EL (cell line): ENCODE data around the gene LFNG.

Experiments
- DNase-seq: peaks from one replicate; pipeline ENCODE4 v3.0.0-alpha.2; 2016

LFNG gene

DNA sequence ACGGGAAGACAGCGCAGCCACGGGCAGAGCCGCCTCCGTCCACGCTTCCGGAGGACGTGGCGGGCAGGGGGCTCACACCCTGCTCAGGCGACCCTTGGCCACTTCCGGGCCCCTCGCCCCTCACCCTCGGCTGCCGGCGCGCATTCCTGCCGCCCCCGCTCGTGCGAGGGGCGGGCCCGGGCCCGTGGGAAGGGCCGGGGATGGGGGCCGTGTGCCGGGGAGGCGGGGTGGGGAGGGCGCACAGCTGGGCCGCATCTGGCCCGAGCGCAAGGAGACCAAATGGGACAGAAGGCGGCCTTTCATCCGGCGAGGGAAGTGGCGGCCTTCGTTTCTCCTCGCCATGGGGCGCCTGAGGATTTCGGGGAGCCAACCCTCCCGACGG is 846 bp upstream of the LFNG start:
- no peak for DNase-seq

DNA sequence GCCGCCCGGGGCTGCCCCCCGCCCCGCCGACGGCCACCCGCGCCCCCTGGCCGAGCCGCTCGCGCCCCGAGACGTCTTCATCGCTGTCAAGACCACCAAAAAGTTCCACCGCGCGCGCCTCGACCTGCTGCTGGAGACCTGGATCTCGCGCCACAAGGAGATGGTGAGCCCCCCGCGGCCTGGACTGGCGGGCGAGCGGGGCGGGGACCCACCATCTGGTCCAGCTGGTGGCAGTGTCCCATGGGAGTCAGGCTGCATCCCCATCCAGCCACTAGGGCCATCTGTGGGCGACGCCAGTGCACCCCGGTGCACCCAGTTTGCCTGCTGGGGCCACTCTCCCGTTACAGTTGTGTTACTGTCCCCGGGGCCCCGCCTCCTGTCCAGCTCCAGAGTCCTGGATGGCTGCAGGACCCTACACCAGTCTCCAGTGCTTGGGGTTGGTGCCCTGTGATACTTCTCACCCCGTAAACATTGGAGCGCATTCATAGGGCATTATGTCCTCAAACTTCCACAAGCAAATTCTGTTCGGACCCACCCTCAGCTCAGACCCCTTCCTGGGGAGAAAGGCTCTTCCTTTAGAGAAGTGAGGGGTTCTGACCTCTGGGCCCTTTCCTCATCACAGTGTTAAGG is 672 bp downstream of the LFNG start:
- peak; percentile 59 for DNase-seq

DNA sequence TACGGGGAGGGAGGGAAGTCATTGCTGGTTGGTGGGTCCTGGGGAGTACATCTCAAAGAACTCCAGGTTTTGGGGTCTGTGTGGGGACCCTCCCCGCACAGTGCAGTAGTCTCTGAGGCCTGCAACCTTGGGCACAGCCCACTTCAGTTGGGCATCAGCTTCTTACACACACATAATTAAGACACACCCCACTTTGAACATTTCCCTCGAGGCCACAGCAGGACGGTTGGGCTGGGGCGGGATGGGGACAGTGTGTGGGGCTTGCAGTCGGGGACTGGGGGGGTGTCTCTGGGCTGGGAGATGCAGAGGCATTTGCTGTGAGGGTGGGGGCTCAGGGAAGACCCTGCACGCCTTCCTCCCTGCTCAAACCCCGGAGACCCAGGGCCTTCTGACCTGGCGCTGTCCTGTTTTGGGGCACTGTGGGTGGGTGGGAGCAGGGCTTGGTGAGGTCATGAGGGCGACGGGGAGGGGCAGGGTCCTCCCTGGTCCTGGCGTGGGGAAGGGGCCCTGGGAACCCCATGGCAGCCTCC is 1.3 kb downstream of the LFNG start:
- DNase-seq: peak; percentile 49

DNA sequence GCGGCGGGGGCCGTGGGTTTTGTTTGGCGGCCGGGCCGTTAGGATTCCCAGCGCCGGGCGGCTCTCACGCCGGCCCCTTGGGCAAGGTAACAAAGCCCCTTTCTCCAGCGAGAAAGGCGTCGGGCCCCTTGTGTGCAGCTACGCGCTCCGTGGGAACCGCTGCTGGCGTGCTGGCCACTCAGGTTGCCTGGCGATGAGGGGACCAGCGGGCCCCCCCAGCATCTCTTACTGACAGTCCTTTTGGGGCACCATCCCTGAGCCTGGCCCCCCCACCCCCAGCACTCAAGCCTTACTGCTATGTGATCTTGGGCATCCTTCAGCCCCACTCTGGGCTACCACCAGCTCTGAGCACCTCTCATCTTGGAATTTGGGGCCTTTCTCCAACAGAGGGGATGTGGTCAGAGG is 1.8 kb downstream of the LFNG start:
- no peak for DNase-seq

DNA sequence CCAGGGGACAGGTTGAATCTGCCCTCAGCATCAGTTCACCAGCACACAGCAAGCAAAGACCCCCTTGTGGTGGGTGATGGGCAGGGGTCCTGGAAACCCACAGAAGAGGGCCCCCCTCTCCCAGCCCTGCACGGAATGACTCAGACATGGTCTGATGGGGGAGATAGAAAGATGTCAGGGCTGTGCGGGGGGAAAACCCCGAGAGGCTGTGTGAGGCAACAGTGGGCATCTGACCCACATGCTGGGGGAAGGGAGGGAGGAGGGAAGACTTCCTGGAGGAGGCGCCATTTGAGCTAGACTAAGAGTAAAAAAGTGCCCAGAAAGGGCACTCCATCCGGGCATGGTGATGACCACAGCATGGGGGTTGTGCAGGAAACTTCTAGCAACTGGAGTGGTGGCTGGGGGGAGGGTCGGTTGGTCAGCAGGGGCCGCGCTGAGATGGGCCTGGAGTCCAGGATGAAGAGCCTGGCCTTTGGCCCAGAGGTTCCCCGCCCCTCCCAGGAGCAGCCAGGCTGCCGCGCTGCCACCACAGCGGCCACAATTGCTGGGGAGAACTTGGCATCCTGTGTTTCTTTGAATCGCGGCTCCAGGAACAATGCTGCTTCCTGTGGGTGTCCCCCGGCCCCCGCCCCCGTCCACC is 2.5 kb downstream of the LFNG start:
- DNase-seq: peak; percentile 68

DNA sequence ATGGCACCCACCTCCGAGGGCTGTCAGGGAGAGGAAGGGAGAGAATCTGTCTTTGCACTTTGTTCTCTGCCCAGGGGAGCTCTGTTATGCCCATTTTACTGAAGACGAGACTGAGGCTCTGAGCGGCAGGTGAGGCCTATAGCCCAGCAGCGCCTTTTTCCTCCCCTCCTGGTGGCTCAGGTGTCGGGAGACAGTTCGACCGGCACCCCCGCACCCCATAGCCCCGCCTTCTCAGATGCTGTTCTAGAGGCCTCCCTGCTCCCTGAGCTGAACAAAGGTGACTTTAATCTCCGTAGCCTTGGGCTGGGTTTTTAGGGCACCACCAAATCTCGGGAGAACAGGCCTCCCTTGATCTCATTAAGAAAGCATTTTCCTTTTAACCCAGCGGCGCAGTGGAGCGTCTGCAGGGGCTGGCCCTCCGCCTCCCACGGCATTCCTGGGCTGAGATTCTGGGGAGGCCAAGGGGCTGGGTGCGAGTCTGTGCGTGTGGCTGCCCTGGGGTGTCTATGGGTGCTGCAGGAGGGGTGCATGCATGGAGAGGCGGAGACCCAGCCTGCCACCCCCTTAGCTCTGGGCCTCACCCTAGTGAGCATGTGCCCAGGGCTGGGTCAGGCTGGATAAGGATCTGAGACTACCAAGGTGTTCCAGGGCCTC is 3.3 kb downstream of the LFNG start:
- DNase-seq: peak; percentile 88

DNA sequence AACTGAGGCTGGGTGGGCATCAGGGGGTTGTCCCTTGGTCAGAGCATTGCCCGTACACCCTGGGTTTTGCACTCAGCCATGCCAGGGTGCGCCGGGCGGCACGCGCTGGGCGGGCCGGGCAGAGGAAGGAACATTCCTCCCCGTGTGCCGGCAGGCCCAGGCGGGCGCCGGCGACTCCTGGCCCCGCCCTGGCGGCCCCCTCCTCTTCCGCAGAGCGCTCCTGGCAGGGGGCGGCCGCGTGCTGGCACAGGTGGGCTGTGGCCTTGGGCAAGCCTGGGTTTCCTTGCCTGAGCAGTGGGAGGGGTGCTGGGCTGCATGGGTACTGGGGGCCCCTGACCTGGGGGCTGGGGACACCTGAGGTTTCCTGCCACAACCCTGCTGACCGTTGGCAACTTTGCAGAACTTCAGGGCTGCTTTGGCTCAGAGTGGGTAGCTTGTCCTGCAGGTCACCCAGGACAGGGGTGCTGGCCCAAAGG is 3.9 kb downstream of the LFNG start:
- no peak for DNase-seq

DNA sequence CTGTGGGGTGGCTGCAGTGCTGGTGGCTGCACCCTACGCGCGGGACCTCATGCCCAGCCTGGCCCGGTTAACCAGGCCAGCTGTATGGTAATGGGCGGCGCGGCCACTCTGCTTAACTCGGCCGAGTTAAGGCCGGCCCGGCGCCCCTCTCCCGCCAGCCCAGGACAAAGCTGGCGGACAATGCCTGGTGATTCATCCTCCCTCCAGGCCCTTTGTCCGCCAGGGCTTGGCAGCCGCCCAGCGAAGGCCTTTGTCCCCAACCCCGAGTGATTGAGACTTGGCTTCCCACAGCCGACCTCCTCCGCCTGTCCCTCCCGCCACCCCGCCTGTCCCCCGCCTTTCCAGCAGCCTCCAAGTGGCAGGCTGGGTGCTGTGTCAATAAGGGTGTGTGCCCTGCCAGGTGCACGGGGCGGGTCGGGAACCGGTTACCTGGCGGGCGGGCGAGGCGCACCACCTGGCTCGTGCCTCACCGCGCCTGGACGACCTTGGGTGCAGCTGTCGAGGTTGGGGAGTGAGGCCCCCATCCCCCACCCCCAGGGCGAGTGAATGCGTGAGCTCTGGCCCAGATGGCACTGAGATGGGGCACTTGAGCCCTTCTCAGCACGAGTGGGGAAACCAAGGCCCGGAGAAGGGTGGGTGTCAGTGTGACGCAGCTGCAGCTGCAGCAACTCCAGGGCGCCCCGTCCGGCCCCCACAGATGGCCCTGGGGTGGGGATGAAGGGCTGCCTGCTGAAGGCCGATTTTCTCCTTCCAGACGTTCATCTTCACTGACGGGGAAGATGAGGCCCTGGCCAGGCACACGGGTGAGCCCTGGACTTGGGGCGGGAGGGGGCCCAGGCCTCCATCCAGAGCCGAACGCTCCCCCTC is 4.6 kb downstream of the LFNG start:
- DNase-seq: peak; percentile 78

DNA sequence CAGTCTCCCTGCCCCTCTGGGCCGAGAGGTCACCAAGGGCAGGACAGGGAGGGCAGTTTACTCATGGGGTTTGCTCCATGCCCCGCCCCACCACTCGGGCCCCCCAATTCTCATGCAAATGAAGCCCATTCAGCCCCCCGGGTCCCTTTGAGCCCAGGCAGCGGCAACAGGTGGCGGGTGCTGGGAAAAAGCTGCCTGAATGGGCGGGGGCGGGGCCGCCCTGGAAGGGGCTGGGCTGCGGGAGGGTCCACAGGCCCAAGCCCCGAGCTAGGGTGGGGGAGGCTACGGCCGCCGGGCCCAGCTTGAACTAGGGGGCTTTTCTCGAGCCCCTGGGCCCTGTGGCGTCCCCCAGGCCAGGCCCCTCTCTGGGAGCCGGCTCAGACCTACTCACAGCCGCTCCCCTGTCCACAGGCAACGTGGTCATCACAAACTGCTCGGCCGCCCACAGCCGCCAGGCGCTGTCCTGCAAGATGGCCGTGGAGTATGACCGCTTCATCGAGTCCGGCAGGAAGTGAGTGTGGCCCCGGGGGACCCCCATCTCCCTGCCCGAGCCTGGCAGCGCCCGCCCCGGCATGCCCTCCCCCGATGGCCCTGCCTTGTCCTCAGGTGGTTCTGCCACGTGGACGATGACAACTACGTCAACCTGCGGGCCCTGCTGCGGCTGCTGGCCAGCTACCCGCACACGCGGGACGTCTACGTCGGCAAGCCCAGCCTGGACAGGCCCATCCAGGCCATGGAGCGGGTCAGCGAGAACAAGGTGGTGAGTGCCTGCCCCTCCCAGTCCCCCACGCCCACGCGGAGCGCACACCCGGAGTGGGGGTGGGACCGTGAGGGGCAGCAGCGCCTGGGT is 5.5 kb downstream of the LFNG start:
- no peak for DNase-seq

DNA sequence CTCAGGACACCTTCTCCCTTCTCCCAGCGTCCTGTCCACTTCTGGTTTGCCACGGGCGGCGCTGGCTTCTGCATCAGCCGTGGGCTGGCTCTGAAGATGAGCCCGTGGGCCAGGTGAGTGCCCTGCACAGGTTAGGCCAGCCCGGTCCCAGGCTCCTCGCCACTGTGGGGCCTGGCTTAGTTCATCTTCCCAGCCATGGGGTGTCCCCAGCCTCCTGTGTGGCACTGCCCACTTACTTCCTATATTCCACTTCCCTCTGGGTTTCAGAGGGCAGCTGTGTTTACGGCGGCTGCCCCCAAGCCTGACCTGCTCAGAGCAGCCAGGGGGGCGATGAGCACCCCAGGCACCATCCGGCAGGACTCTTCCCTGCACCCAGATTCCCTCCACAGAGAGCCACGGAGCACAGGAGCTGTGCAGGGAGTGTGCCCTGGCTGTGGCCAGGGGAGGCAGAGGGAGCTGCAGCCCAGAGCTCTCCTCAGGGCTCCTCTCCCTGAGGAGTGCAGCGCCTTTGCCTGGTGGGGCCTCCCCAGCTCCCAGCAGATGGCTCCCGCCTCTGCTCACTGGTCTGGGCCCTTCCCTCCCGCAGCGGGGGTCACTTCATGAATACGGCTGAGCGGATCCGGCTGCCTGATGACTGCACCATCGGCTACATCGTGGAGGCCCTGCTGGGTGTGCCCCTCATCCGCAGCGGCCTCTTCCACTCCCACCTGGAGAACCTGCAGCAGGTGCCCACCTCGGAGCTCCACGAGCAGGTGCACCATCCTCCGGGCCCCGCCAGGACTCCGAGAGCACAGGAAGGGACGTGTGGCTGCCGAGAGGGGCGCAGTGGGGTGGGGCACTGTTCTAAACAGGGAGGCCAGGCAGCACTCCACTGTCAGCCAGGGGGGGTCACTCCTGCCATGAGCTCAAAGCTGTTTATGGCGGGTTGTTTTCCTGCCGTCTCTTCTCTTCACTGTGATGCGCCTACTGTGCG is 6.4 kb downstream of the LFNG start:
- no peak for DNase-seq

DNA sequence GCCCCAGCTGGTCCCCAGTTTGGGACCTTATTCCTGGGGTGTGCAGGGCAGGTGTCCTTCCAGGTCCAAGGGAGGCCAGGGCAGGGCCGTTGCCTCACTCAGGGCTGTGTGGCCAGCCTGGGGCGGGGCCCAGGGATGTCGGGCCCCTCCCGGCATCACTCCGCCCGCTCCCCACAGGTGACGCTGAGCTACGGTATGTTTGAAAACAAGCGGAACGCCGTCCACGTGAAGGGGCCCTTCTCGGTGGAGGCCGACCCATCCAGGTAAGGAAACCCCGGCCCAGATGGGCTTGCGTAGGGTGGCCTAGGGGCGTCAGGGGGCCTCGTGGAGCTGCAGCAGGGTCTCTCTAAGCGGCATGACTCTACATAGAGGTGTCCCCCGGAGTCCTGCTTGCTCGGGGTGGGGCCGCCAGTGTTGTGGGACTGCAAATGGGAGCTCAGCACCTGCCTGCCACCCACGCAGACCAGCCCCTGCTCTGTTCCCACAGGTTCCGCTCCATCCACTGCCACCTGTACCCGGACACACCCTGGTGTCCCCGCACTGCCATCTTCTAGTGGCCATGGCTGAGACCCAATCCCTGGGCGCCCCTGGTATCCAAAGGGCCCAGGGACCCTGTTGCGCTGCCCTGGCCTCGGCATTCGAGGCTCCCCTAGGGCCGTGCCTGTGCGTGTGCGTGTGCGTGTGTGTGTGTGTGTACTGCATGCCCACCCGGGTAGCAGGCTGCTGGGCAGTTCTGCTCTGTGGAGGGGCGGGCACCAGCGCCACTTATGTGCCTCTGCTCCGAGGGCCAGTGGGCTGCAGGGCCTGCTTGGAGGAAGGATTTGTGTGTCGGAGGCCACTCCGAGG is 7.3 kb downstream of the LFNG start:
- no peak for DNase-seq

DNA sequence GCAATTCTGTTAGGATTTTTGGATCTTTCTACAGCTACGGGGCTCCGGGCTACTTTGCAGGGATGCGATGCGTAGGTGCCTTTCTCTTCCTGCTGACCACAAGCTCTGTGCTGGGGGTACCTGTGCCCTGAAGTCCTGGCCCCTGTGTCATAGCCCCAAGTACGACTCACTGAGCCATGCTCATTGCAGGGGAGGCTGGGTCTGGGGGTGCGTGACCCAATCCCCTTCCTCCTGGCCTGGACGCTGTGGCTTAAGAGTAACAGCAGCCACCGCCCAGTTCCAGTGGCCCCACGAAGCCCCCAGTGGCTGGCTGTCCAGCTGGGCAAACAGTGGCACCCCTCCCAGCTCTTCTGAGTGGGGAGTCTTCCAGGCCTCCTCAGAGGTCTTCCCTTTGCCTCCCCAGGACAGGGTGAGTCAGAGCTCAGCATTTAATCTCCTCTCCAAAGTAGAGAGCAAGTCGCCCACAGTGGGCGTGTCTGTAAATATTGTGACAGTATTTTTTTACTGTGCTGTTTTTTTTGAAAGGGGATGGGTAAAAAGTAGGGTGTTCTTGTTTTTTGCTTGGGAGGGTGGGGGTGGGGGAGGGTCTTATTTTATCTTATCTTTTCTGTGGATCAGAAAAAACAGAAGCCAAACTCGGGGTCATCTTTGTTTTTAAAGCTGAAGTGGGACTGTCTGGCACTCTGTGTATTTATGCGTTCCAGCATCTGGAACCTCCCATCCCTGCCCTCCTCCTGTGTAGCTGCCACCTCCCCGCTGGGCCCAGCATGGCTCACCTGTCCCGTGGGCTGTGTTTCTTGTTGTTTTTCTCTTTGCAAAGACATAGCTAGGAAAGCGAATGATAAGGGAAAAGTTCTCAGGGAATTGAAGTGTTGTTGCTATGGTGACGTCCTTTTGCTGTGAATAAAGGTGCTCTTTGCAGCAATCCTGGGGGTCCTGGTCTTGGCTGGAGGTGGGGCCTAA is 8.2 kb downstream of the LFNG start:
- DNase-seq: peak; percentile 80

DNA sequence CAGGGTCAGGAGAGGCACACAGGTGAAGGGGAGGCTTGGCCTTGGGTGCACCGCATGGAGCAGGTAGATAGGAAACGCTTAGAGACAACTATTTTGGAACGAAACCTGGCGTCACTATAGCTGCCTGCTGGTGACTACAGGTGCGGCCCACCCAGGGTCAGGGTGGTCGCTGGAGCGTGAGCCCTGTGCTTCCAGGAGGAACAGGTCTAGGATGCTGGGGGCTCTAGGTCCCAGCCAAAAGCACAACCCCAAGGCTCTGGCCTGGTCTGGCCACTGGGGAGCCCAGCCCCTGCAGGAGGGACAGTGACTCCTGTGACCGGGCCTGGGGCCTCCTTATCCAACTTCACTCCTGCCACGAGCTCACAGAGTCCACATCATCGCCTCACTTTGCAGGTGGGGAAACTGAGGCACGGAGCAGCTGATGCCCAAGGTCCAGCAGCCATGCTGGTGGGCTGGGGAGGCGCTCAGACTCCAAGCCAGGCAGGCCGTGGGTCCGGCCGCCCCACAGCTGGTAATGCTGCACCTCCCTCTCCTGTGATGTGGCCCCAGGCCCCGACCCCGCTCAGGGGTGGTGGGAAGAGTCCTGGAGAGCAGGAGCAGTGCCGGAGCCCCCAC is 9.0 kb downstream of the LFNG start:
- no peak for DNase-seq

DNA sequence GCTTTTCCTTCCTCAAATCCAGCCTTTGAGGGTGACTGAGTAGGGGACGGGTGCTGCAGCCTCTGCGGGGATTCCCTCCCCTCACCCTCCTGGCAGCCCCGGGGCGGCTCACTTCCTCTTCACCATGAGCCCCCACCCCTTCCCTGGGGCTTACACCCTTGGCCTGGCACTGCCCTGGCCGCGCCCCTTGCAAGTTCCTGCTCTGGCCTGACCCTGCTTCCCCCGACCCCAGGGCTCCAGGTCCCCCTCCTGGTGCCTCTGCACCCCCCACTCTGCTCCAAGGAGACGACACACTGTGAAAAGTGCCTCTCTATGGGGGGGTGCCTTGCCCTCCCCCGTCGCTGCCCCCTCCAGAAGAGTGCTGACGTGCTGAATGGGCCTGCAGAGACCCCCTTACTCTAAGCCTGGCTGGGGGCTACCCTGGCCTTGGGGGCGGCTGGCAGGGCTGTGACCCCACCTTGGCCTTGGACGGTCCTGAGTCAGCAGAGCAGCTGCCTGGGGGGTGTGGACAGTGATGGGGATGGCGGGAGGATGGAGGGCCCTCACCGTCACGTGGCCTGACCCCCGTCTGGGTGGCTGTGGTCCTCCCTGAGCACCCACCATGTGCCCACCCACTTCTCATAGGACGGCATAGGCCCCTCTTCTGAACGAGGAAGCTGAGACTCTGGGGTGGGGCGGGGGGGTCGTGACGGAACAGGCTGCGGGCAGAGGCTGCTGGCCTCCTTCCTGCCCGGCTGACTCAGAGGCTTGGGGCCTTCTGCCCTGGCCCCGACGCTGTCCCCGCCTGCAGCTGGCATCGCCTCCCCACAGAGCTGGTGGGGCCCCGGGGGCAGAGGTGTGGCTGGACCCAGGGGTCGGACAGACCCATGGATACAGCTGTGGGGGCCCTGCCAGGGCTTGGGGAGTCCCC is 9.8 kb downstream of the LFNG start:
- DNase-seq: peak; percentile 77

DNA sequence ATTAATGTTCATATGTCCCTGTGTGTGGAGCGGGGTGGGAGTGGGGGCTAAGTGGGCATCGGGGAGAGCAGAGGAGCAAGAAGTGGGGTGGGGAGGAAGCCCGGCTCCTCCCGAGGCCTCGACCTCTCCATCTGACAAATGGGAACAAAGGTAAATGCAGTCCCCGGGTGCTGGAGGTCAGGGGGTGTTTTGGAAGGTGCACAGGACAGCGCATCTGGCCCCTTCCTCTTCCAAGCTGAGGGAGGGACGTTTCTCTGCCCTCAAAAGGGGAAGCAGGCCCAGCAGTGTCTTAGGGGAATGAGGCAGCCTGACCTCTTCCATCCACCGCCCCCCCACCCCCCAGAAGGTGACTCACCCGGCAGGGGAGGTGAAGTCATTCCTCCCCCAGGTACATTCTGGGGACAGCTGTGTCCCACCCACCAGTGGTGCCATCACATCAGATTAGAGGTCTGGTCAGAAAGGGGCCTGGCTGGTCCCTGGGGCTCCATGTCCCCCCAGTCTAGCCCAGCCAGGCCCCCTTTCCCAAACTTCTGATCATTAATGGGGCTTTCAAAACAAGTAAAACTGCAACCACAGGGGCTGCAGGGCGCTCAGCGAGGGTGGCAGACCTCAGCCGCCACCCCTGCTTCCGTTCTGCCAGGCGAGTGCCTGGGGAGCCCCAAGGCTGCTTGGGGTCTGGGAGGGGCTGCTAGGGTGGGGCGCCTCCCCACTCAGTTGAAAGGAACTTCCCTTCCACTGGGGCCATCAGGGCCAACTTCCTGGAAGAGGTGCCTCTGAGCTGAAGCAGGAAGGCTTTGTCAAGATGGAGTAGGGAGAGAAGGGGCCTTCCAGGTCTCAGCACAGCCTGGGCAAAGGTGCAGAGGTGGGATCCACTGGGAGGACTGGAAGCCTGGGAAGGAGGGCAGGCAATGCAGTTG is 10.8 kb downstream of the LFNG start:
- peak; percentile 41 for DNase-seq
